HepG2 (cell line): ENCODE results near the gene EIF4E1B. TPM values are rescaled to one million over a fixed set of nuclear protein-coding genes. Genes with fewer than 3 reads are reported as not detected.

Experiments
- ATAC-seq: fragments of 200-7000 bp; cut with Tn5 transposase; 3 replicates; pipeline ENCODE4 v1.9.1; 2020; ENCODE audit warnings: mild to moderate bottlenecking, moderate library complexity
- BruUV-seq: library from RNA; stranded (reverse); fragments of 400-500 nt; replicated peaks from 2 replicates; lab custom pipeline; 2021; lab: Mats Ljungman, UMichigan
- CTCF ChIA-PET: fragments of 300-600 bp; formaldehyde crosslinking; extraction: SDS; loops from one replicate; lab custom pipeline; 2021; ENCODE audit warnings: low total read pairs, inconsistent platforms, low intra/inter-chr PET ratio; lab: Yijun Ruan, JAX
- POLR2A ChIA-PET: fragments of 350-600 bp; sonication (Branson Sonifier 250); formaldehyde crosslinking; loops from one replicate; lab custom pipeline; 2020; ENCODE audit warnings: antibody characterized with exemption, inconsistent platforms; lab: Yijun Ruan, JAX
- DNase-seq: peaks from one replicate; pipeline ENCODE4 v3.0.0-alpha.2; 2015; ENCODE audit warnings: low spot score
- FAIRE-seq: peaks from 3 replicates; lab custom pipeline; 2011; peaks lifted over from hg19 to GRCh38; lab: Jason Lieb, UNC
- H2AFZ ChIP-seq: one replicate; pipeline ENCODE4 v1.6.1; 2011; ENCODE audit warnings: low read length, inconsistent platforms
- H3K27ac ChIP-seq: fragments of 300-600 bp; 3 replicates; pipeline ENCODE4 v1.8.0; 2011; ENCODE audit warnings: mixed run types, mild to moderate bottlenecking, mixed read lengths, low read length, inconsistent platforms; ENCODE audit not compliant: insufficient read depth; ENCODE audit errors: extremely low read length
- H3K27me3 ChIP-seq, 2 experiments: fragments of 200-600 bp in 1 of 2; 2 replicates in 1 of 2; 3 replicates in 1 of 2; pipeline versions ENCODE4 v1.6.0 to v1.8.0; 2011; ENCODE audit warnings: low read length in 2 of 2, mild to moderate bottlenecking in 2 of 2, moderate library complexity in 2 of 2, inconsistent platforms in 1 of 2; ENCODE audit not compliant: insufficient read depth in 2 of 2, control insufficient read depth in 1 of 2
- H3K36me3 ChIP-seq, 2 experiments: fragments of 200-600 bp in 1 of 2; replicated peaks in 1 of 2; 2 replicates in 1 of 2; 3 replicates in 1 of 2; pipeline versions ENCODE4 v1.5.1 to v1.8.0; 2011; ENCODE audit warnings: low read length in 2 of 2, inconsistent platforms in 1 of 2; ENCODE audit not compliant: insufficient read depth in 2 of 2, control insufficient read depth in 1 of 2
- H3K4me1 ChIP-seq: 2 replicates; pipeline ENCODE4 v1.5.1; 2012; ENCODE audit warnings: low read length, inconsistent platforms; ENCODE audit not compliant: insufficient read depth
- H3K4me2 ChIP-seq: 2 replicates; pipeline ENCODE4 v1.6.0; 2011; ENCODE audit warnings: low read depth, low read length, inconsistent platforms
- H3K4me3 ChIP-seq, 3 experiments: fragments of 200-600 bp in 1 of 3; sonication (generic), shearing (Covaris generic) in 1 of 3; replicated peaks in 1 of 3; 2 replicates each; pipeline ENCODE4 v1.5.1; 2011 to 2016; ENCODE audit warnings: low read length in 3 of 3, inconsistent platforms in 2 of 3, low read depth in 2 of 3, mild to moderate bottlenecking in 2 of 3, control low read depth in 1 of 3, mixed read lengths in 1 of 3; ENCODE audit not compliant: insufficient read depth in 1 of 3
- H3K79me2 ChIP-seq: one replicate; pipeline ENCODE4 v1.6.1; 2011; ENCODE audit warnings: low read length, inconsistent platforms; ENCODE audit not compliant: insufficient read depth
- H3K9ac ChIP-seq: 2 replicates; pipeline ENCODE4 v1.6.0; 2011; ENCODE audit warnings: mild to moderate bottlenecking, low read depth, low read length, inconsistent platforms; ENCODE audit not compliant: insufficient read depth
- H3K9me3 ChIP-seq: 2 replicates; pipeline ENCODE4 v1.5.1; 2012; ENCODE audit warnings: mild to moderate bottlenecking, low read length
- H4K20me1 ChIP-seq: 2 replicates; pipeline ENCODE4 v1.6.0; 2011; ENCODE audit warnings: inconsistent platforms, mild to moderate bottlenecking, low read length, moderate library complexity; ENCODE audit not compliant: insufficient read depth
- DZIP1 ChIP-seq: sonication (generic); formaldehyde crosslinking; IDR thresholded peaks from 2 replicates; pipeline ENCODE4 v1.5.0; 2020; ENCODE audit warnings: mild to moderate bottlenecking, missing genetic modification reagents
- GABPB1 ChIP-seq: IDR thresholded peaks from 2 replicates; pipeline ENCODE4 v1.6.1; 2016; ENCODE audit warnings: mild to moderate bottlenecking, missing genetic modification reagents, moderate library complexity, missing compliant biosample characterization
- GMEB2 ChIP-seq: IDR thresholded peaks from 2 replicates; pipeline ENCODE4 v1.6.1; 2016; ENCODE audit warnings: missing biosample characterization, missing genetic modification reagents, low read depth
- HIVEP1 ChIP-seq: sonication (generic); formaldehyde crosslinking; IDR thresholded peaks from 2 replicates; pipeline ENCODE4 v1.4.0; 2020; ENCODE audit warnings: mild to moderate bottlenecking, missing genetic modification reagents
- NFKBIZ ChIP-seq: IDR thresholded peaks from 2 replicates; pipeline ENCODE4 v1.6.1; 2018; ENCODE audit warnings: missing genetic modification reagents, missing compliant biosample characterization
- PAWR ChIP-seq: sonication (generic); formaldehyde crosslinking; IDR thresholded peaks from 2 replicates; pipeline ENCODE4 v1.4.0; 2020; ENCODE audit warnings: missing genetic modification reagents, mild to moderate bottlenecking, borderline replicate concordance
- PHF8 ChIP-seq: sonication (generic); formaldehyde crosslinking; IDR thresholded peaks from 2 replicates; pipeline ENCODE4 v1.5.0; 2020; ENCODE audit warnings: missing genetic modification reagents
- RARG ChIP-seq: sonication (generic); formaldehyde crosslinking; IDR thresholded peaks from 2 replicates; pipeline ENCODE4 v1.4.0; 2020; ENCODE audit warnings: low read depth, mild to moderate bottlenecking, missing genetic modification reagents
- WIZ ChIP-seq: sonication (generic); formaldehyde crosslinking; IDR thresholded peaks from 2 replicates; pipeline ENCODE4 v1.5.1; 2020; ENCODE audit warnings: mild to moderate bottlenecking, missing genetic modification reagents
- ZC3H13 ChIP-seq: sonication (generic); formaldehyde crosslinking; IDR thresholded peaks from 2 replicates; pipeline ENCODE4 v1.8.1; 2023; ENCODE audit warnings: mild to moderate bottlenecking, missing genetic modification reagents, moderate library complexity
- ZFP36 ChIP-seq: fragments of 150-350 bp; IDR thresholded peaks from 2 replicates; pipeline ENCODE4 v1.6.1; 2018; ENCODE audit warnings: borderline replicate concordance, low read length, low read depth; ENCODE audit not compliant: partially characterized antibody
- ZNF20 ChIP-seq: sonication (generic); formaldehyde crosslinking; IDR thresholded peaks from 2 replicates; pipeline ENCODE4 v1.4.0; 2020; ENCODE audit warnings: mild to moderate bottlenecking, moderate library complexity, missing genetic modification reagents
- ZNF282 ChIP-seq: fragments of 450-650 bp; IDR thresholded peaks from 2 replicates; pipeline ENCODE4 v1.6.1; 2018; ENCODE audit not compliant: partially characterized antibody
- ZNF557 ChIP-seq: sonication (generic); formaldehyde crosslinking; IDR thresholded peaks from 2 replicates; pipeline ENCODE4 v1.4.0; 2020; ENCODE audit warnings: missing genetic modification reagents
- ZNF564 ChIP-seq: sonication (generic); formaldehyde crosslinking; IDR thresholded peaks from 2 replicates; pipeline ENCODE4 v1.8.1; 2023; ENCODE audit warnings: mild to moderate bottlenecking, missing genetic modification reagents
- ZNF652 ChIP-seq: IDR thresholded peaks from 2 replicates; pipeline ENCODE4 v1.6.1; 2016; ENCODE audit warnings: low read depth, borderline replicate concordance
- ZNF703 ChIP-seq: sonication (generic); formaldehyde crosslinking; IDR thresholded peaks from 2 replicates; pipeline ENCODE4 v1.5.1; 2020; ENCODE audit warnings: missing genetic modification reagents, mild to moderate bottlenecking, moderate library complexity, borderline replicate concordance
- WGBS: methylation state at CpG from one replicate; pipeline ENCODE4 v1.1.6; 2017; ENCODE audit warnings: low lambda C conversion rate; 5-methylcytosine and 5-hydroxymethylcytosine counted together
- in situ Hi-C: cut with HindIII; loops from 2 replicates; pipeline ENCODE4 v1.10.0; 2017; ENCODE audit warnings: low pct_unique_long_range_greater_than_20kb; ENCODE audit not compliant: extremely low pct_ligation_motif_present
- intact Hi-C: fragments of 100-400 bp; cut with micrococcal nuclease; formaldehyde crosslinking; loops from one replicate; pipeline ENCODE4 v1.10.0; 2022; ENCODE audit not compliant: unreplicated experiment
- polyA plus RNA-seq, 8 experiments: library from polyadenylated mRNA; depleted of rRNA in 3 of 8; stranded (reverse) in 7 of 8; unstranded in 1 of 8; fragments of >200 nt; fragmentation: Illumina TruSeq in 4 of 8; extraction: Trizol in 4 of 8; gene quantifications; 2 replicates each; pipeline versions ENCODE4 v1.2.1 to v1.2.3, GENCODE V29; 2011 to 2016; ENCODE audit warnings: low read depth in 4 of 8, missing spikeins in 1 of 8, mixed read lengths in 1 of 8; ENCODE audit not compliant: insufficient read depth in 1 of 8
- total RNA-seq, 5 experiments: library from RNA; depleted of rRNA; stranded (reverse); fragments of >200 nt; fragmentation: Illumina TruSeq; extraction: Trizol; gene quantifications; 2 replicates each; pipeline ENCODE4 v1.2.3, GENCODE V29; 2016; ENCODE audit warnings: low read depth in 1 of 5
- TF ChIP-seq, protein P1 (sequence below): IDR thresholded peaks from 2 replicates; pipeline ENCODE4 v1.6.1; 2018; ENCODE audit warnings: missing genetic modification reagents, mild to moderate bottlenecking, missing compliant biosample characterization
- TF ChIP-seq, protein P2 (sequence below): sonication (generic); formaldehyde crosslinking; IDR thresholded peaks from 2 replicates; pipeline ENCODE4 v1.5.1; 2020; ENCODE audit warnings: mild to moderate bottlenecking, moderate library complexity, missing genetic modification reagents

The EIF4E1B gene
- total and polyA plus RNA-seq, 2 of the 13 experiments (the other 11 are each of a cell fraction or from before 2014, with no cell fraction given), result not detected

DNA sequence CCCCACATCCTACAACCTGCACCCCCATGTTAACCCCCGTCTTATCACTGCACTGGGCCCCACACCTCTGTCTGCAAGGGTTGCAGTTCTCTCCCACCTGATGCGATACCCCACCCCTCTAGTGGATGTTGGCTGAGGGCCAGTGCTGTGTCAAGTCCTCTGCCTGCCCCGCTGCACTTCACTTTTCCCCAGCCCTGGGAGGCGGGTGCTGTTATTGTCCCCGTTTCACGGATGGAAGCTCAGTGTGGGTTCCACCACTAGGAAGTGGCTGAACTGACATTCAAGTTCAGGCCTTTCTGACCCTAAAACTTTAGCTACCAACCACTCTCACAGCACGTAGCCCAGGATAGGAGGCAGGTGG lies 3.6 kb upstream of the EIF4E1B start (continued):
- TF ChIP-seq DZIP1 (CRISPR knock-in tag) (no peak), ZC3H13 (CRISPR knock-in tag) (no peak), GABPB1 (no peak), RARG (CRISPR knock-in tag) (no peak)

DNA sequence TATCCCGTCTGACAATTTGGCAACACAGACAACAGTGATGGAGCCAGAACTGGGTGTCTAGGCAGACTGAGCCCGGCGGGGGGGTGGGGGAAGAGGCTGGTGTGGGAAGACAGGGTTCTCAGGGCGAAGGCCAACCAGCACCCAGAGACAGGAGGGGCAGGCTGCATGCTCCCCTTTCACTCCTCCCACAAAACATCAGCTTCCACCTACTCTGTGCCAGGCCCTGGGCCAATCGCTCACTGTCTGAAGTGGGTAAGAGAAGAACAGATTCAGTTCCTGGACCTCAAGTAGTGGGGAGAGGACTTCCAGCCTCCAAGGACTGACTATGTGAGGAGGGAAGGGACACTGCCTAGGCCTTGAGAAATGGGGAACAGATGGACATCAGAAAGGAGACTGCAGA lies 2.9 kb upstream of the EIF4E1B start:
- H3K36me3 ChIP-seq, result no peaks in the 10 kb centered on the region
- no peaks in the 10 kb centered on the region for H3K79me2 ChIP-seq
- no peak overlapping the region for H3K4me2 ChIP-seq
- in situ Hi-C loops (no loop called here), intact Hi-C loops (no loop called here)
- H3K27ac ChIP-seq, result no peak overlapping the region
- DNase-seq (no peak), ATAC-seq (no peak), FAIRE-seq (no peak)
- H3K9ac ChIP-seq, result no peak overlapping the region
- POLR2A ChIA-PET, result no interaction called here
- H4K20me1 ChIP-seq, result no peaks in the 10 kb centered on the region
- no peaks in the 10 kb centered on the region for H3K9me3 ChIP-seq
- 15% methylated on average over 5 of the region's 5 CpGs for WGBS
- H3K4me1 ChIP-seq, result peaks cover 26% of the 10 kb centered on the region
- H3K4me3 ChIP-seq, result no peak overlapping the region
- no peak overlapping the region for H2AFZ ChIP-seq
- H3K27me3 ChIP-seq, result peaks cover 18 to 84% of the 10 kb centered on the region in 2 experiments
- BruUV-seq, result no TSS peak
- CTCF ChIA-PET, result no interaction called here
- no peak for TF ChIP-seq NFKBIZ (CRISPR knock-in tag)
- no peak for TF ChIP-seq WIZ (CRISPR knock-in tag)
- TF ChIP-seq, protein P1, sequence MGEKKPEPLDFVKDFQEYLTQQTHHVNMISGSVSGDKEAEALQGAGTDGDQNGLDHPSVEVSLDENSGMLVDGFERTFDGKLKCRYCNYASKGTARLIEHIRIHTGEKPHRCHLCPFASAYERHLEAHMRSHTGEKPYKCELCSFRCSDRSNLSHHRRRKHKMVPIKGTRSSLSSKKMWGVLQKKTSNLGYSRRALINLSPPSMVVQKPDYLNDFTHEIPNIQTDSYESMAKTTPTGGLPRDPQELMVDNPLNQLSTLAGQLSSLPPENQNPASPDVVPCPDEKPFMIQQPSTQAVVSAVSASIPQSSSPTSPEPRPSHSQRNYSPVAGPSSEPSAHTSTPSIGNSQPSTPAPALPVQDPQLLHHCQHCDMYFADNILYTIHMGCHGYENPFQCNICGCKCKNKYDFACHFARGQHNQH (CRISPR knock-in tag), result no peak
- no peak for TF ChIP-seq ZNF282
- no peak for TF ChIP-seq GMEB2
- no peak for TF ChIP-seq PAWR (CRISPR knock-in tag)
- TF ChIP-seq HIVEP1, result no peak
- no peak for TF ChIP-seq ZNF652 (CRISPR knock-in tag)
- TF ChIP-seq ZFP36, result no peak
- TF ChIP-seq ZNF557 (CRISPR knock-in tag), result no peak
- TF ChIP-seq ZNF703, result no peak
- TF ChIP-seq, protein P2, sequence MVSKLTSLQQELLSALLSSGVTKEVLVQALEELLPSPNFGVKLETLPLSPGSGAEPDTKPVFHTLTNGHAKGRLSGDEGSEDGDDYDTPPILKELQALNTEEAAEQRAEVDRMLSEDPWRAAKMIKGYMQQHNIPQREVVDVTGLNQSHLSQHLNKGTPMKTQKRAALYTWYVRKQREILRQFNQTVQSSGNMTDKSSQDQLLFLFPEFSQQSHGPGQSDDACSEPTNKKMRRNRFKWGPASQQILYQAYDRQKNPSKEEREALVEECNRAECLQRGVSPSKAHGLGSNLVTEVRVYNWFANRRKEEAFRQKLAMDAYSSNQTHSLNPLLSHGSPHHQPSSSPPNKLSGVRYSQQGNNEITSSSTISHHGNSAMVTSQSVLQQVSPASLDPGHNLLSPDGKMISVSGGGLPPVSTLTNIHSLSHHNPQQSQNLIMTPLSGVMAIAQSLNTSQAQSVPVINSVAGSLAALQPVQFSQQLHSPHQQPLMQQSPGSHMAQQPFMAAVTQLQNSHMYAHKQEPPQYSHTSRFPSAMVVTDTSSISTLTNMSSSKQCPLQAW (CRISPR knock-in tag), result no peak
- TF ChIP-seq ZNF564 (CRISPR knock-in tag), result no peak
- TF ChIP-seq PHF8 (CRISPR knock-in tag), result no peak
- TF ChIP-seq ZNF20 (CRISPR knock-in tag), result no peak
